GM23338 (cell line): ENCODE data around the gene PIP4K2B. TPM values are rescaled to one million over a fixed set of nuclear protein-coding genes. Genes with fewer than 3 reads are reported as not detected.

Experiments
- ATAC-seq: fragments of 200-7000 bp; cut with Tn5 transposase; 3 replicates; pipeline ENCODE4 v1.9.1; 2020
- DNase-seq: peaks from one replicate; pipeline ENCODE4 v3.0.0-alpha.2; 2015; ENCODE audit warnings: low spot score
- H2AFZ ChIP-seq: fragments of 200-600 bp; sonication (generic); 2 replicates; pipeline ENCODE4 v1.8.0; 2016; ENCODE audit warnings: antibody characterized with exemption, mild to moderate bottlenecking, moderate library complexity
- H3F3A ChIP-seq: fragments of 200-600 bp; sonication (generic); replicated peaks from 2 replicates; pipeline ENCODE4 v1.8.0; 2017; ENCODE audit warnings: antibody characterized with exemption, mixed run types, low read depth
- H3K27ac ChIP-seq: fragments of 200-600 bp; sonication (generic); 2 replicates; pipeline ENCODE4 v1.6.1; 2016; ENCODE audit warnings: low read depth
- H3K27me3 ChIP-seq: fragments of 200-600 bp; sonication (generic); 2 replicates; pipeline ENCODE4 v1.8.0; 2016; ENCODE audit warnings: mild to moderate bottlenecking, mixed run types, moderate library complexity; ENCODE audit not compliant: insufficient read depth
- H3K36me3 ChIP-seq: fragments of 200-600 bp; sonication (generic); 2 replicates; pipeline ENCODE4 v1.8.0; 2016; ENCODE audit warnings: mild to moderate bottlenecking; ENCODE audit not compliant: insufficient read depth
- H3K4me1 ChIP-seq: fragments of 200-600 bp; sonication (generic); 2 replicates; pipeline ENCODE4 v1.8.0; 2016; ENCODE audit warnings: mild to moderate bottlenecking, moderate library complexity; ENCODE audit not compliant: insufficient read depth
- H3K4me2 ChIP-seq: fragments of 200-600 bp; sonication (generic); 2 replicates; pipeline ENCODE4 v1.7.1; 2017; ENCODE audit warnings: mixed run types
- H3K4me3 ChIP-seq: fragments of 200-600 bp; sonication (generic); 2 replicates; pipeline ENCODE4 v1.6.1; 2016; ENCODE audit warnings: mixed run types
- H3K79me2 ChIP-seq: fragments of 200-600 bp; sonication (generic); replicated peaks from 2 replicates; pipeline ENCODE4 v1.8.0; 2017; ENCODE audit warnings: mild to moderate bottlenecking; ENCODE audit not compliant: insufficient read depth
- H3K9me2 ChIP-seq: fragments of 200-600 bp; sonication (generic); 2 replicates; pipeline ENCODE4 v1.8.0; 2017; ENCODE audit not compliant: insufficient read depth
- H4K20me1 ChIP-seq: fragments of 200-600 bp; sonication (generic); replicated peaks from 2 replicates; pipeline ENCODE4 v1.8.0; 2017; ENCODE audit warnings: mild to moderate bottlenecking; ENCODE audit not compliant: insufficient read depth
- H3K27ac Mint-ChIP-seq: 2 replicates; pipeline ENCODE4 v1.8.0; 2020; ENCODE audit warnings: inconsistent platforms, mild to moderate bottlenecking, moderate library complexity, mixed read lengths
- H3K27me3 Mint-ChIP-seq: 3 replicates; pipeline ENCODE4 v1.8.0; 2022; ENCODE audit warnings: low read depth, mild to moderate bottlenecking, moderate library complexity, mixed read lengths, inconsistent platforms; ENCODE audit not compliant: insufficient read depth, poor library complexity
- H3K36me3 Mint-ChIP-seq: 3 replicates; pipeline ENCODE4 v1.8.0; 2021; ENCODE audit warnings: low read depth, mild to moderate bottlenecking, inconsistent platforms, moderate library complexity, mixed read lengths
- H3K4me1 Mint-ChIP-seq: 3 replicates; pipeline ENCODE4 v1.8.0; 2020; ENCODE audit warnings: mild to moderate bottlenecking, inconsistent platforms, mixed read lengths
- H3K4me3 Mint-ChIP-seq: 3 replicates; pipeline ENCODE4 v1.8.0; 2021; ENCODE audit warnings: moderate library complexity, mild to moderate bottlenecking, inconsistent platforms, mixed read lengths
- H3K9me3 Mint-ChIP-seq: 3 replicates; pipeline ENCODE4 v1.8.0; 2020; ENCODE audit warnings: moderate library complexity, mild to moderate bottlenecking, inconsistent platforms, mixed read lengths
- CREB1 ChIP-seq: fragments of 250-450 bp; sonication (Bioruptor Pico); IDR thresholded peaks from 2 replicates; pipeline ENCODE4 v1.5.0; 2020; ENCODE audit warnings: low read depth, mild to moderate bottlenecking, moderate library complexity
- CTCF ChIP-seq, 2 experiments: fragments of 200-600 bp in 1 of 2; sonication (generic) in 1 of 2; conservative IDR thresholded peaks; 2 replicates each; pipeline versions ENCODE4 v1.5.1 to v1.6.1; 2016 to 2017; ENCODE audit warnings: antibody characterized with exemption in 2 of 2, low read depth in 2 of 2, mild to moderate bottlenecking in 2 of 2, moderate library complexity in 1 of 2
- ETS1 ChIP-seq: IDR thresholded peaks from 2 replicates; pipeline ENCODE4 v1.6.1; 2016; ENCODE audit warnings: antibody characterized with exemption
- EZH2 ChIP-seq: fragments of 200-600 bp; sonication (generic); IDR thresholded peaks from one replicate; pipeline ENCODE4 v1.8.0; 2017; ENCODE audit warnings: antibody characterized with exemption, mild to moderate bottlenecking, low read depth; ENCODE audit not compliant: unreplicated experiment
- EZH2phosphoT487 ChIP-seq: fragments of 200-600 bp; sonication (generic); IDR thresholded peaks from one replicate; pipeline ENCODE4 v1.8.1; 2018; ENCODE audit warnings: antibody characterized with exemption; ENCODE audit not compliant: unreplicated experiment
- JUNB ChIP-seq: IDR thresholded peaks from one replicate; pipeline ENCODE4 v1.6.1; 2016; ENCODE audit warnings: antibody characterized with exemption; ENCODE audit not compliant: unreplicated experiment
- NANOG ChIP-seq: IDR thresholded peaks from 2 replicates; pipeline ENCODE4 v1.6.1; 2016; ENCODE audit warnings: antibody characterized with exemption, borderline replicate concordance
- POLR2AphosphoS5 ChIP-seq: IDR thresholded peaks from 2 replicates; pipeline ENCODE4 v1.6.1; 2016; ENCODE audit warnings: antibody characterized with exemption, low read depth
- STAT1 ChIP-seq: IDR thresholded peaks from one replicate; pipeline ENCODE4 v1.6.1; 2016; ENCODE audit warnings: antibody characterized with exemption; ENCODE audit not compliant: unreplicated experiment
- ZNF114 ChIP-seq: fragments of 250-450 bp; sonication (Bioruptor Pico); IDR thresholded peaks from 2 replicates; pipeline ENCODE4 v1.5.0; 2020; ENCODE audit warnings: mild to moderate bottlenecking, moderate library complexity
- ZNF331 ChIP-seq: fragments of 250-450 bp; sonication (Bioruptor Pico); IDR thresholded peaks from 2 replicates; pipeline ENCODE4 v1.5.0; 2020; ENCODE audit warnings: low read depth, mild to moderate bottlenecking, moderate library complexity
- ZNF462 ChIP-seq: fragments of 250-450 bp; sonication (Bioruptor Pico); IDR thresholded peaks from 2 replicates; pipeline ENCODE4 v1.5.0; 2020; ENCODE audit warnings: mild to moderate bottlenecking, moderate library complexity
- polyA plus RNA-seq: library from polyadenylated mRNA; unstranded; fragments of >200 nt; fragmentation: Nextera tagmentation; extraction: Ambion mirVana; gene quantifications from 2 replicates; pipeline ENCODE4 v1.2.1, GENCODE V29; 2016
- total RNA-seq: library from RNA; depleted of rRNA; stranded (reverse); fragments of >200 nt; shearing (Covaris generic); gene quantifications from 2 replicates; pipeline ENCODE4 v1.2.3, GENCODE V29; 2014
- TF ChIP-seq, protein P1 (sequence below): IDR thresholded peaks from one replicate; pipeline ENCODE4 v1.6.1; 2018; ENCODE audit warnings: antibody characterized with exemption; ENCODE audit not compliant: unreplicated experiment

The PIP4K2B gene
- total and polyA plus RNA-seq, 2 experiments from 2014 or later, result 9.5 to 43.4 TPM

GRCh38 chr17:38825762-38826247 is 26.4 kb upstream of the PIP4K2B start:
- Histone ChIP-seq H3F3A (0 out of 2 replicates have a peak, but pooled peaks cover 15% of the 10 kb centered on the region), H3K4me3 (peak overlapping the region; percentile 68), H2AFZ (no peak overlapping the region; the same call in 1 of the 2 replicates), H4K20me1 (no peaks in the 10 kb centered on the region; the same call in 1 of the 2 replicates), H3K79me2 (peaks cover 29% of the 10 kb centered on the region), H3K4me1 (no peaks in the 10 kb centered on the region; the same call in 1 of the 2 replicates), H3K9me2 (no peaks in the 10 kb centered on the region), H3K36me3 (no peaks in the 10 kb centered on the region), H3K27ac (peak overlapping the region; percentile 98), H3K4me2 (peak overlapping the region; percentile 82), H3K27me3 (no peaks in the 10 kb centered on the region)
- no peak for ATAC-seq
- Mint-ChIP-seq H3K4me1 (peaks cover 4% of the 10 kb centered on the region; the same call in 2 of the 3 replicates), H3K27ac (peak overlapping the region; percentile 100), H3K4me3 (peak overlapping the region; percentile 99), H3K36me3 (peaks cover 3% of the 10 kb centered on the region; the same call in 2 of the 3 replicates), H3K27me3 (peaks cover 11% of the 10 kb centered on the region), H3K9me3 (0 out of 3 replicates have a peak, but pooled peaks cover 4% of the 10 kb centered on the region)
- TF ChIP-seq EZH2phosphoT487 (no peak), ZNF331 (CRISPR knock-in tag) (no peak), ETS1 (no peak), JUNB (no peak), NANOG (no peak), CREB1 (no peak), POLR2AphosphoS5 (no peak), ZNF114 (CRISPR knock-in tag) (no peak), ZNF462 (CRISPR knock-in tag) (no peak), STAT1 (no peak), CTCF (conservative IDR thresholded peaks at IDR 0.05; ENCODE audit: low read depth in 2 of 2) (no peak), EZH2 (no peak)
- TF ChIP-seq, protein P1, sequence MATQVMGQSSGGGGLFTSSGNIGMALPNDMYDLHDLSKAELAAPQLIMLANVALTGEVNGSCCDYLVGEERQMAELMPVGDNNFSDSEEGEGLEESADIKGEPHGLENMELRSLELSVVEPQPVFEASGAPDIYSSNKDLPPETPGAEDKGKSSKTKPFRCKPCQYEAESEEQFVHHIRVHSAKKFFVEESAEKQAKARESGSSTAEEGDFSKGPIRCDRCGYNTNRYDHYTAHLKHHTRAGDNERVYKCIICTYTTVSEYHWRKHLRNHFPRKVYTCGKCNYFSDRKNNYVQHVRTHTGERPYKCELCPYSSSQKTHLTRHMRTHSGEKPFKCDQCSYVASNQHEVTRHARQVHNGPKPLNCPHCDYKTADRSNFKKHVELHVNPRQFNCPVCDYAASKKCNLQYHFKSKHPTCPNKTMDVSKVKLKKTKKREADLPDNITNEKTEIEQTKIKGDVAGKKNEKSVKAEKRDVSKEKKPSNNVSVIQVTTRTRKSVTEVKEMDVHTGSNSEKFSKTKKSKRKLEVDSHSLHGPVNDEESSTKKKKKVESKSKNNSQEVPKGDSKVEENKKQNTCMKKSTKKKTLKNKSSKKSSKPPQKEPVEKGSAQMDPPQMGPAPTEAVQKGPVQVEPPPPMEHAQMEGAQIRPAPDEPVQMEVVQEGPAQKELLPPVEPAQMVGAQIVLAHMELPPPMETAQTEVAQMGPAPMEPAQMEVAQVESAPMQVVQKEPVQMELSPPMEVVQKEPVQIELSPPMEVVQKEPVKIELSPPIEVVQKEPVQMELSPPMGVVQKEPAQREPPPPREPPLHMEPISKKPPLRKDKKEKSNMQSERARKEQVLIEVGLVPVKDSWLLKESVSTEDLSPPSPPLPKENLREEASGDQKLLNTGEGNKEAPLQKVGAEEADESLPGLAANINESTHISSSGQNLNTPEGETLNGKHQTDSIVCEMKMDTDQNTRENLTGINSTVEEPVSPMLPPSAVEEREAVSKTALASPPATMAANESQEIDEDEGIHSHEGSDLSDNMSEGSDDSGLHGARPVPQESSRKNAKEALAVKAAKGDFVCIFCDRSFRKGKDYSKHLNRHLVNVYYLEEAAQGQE, result no peak
- peak; percentile 10 for DNase-seq
